HCT116 (cell line): ENCODE data around the gene TNFSF13. TPM values are rescaled to one million over a fixed set of nuclear protein-coding genes. Genes with fewer than 3 reads are reported as not detected.

Experiments
- ATAC-seq: fragments of 200-7000 bp; cut with Tn5 transposase; 2 replicates; pipeline ENCODE4 v1.9.1; 2020; ENCODE audit warnings: mild to moderate bottlenecking, moderate library complexity
- BruUV-seq: library from RNA; stranded (reverse); fragments of 400-500 nt; replicated peaks from 2 replicates; lab custom pipeline; 2021; lab: Mats Ljungman, UMichigan
- CTCF ChIA-PET: fragments of 300-600 bp; sonication (Branson Sonifier 250); formaldehyde crosslinking; loops from one replicate; lab custom pipeline; 2021; ENCODE audit warnings: antibody characterized with exemption; lab: Charles Lee
- POLR2A ChIA-PET: fragments of 300-600, 350-600 bp; sonication (Branson Sonifier 250); formaldehyde crosslinking; loops from one replicate; lab custom pipeline; 2021; ENCODE audit warnings: antibody characterized with exemption; lab: Charles Lee
- RAD21 ChIA-PET, 2 experiments: fragments of 300-600 bp; sonication (Branson Sonifier 250); formaldehyde crosslinking; loops; one replicate each; lab custom pipeline; 2023; ENCODE audit warnings: low total read pairs in 2 of 2; ENCODE audit not compliant: uncharacterized antibody in 2 of 2, unreplicated experiment in 2 of 2, low non-redundant PET in 1 of 2; lab: Charles Lee
- DNase-seq: peaks from one replicate; pipeline ENCODE4 v3.0.0-alpha.2; 2010; ENCODE audit warnings: low read depth, low spot score
- H2AFZ ChIP-seq: fragments of 200-600 bp; shearing (Covaris generic), sonication (generic); 2 replicates; pipeline ENCODE4 v1.6.1; 2017; ENCODE audit warnings: low read depth, mixed run types, mixed read lengths, antibody characterized with exemption, low read length; ENCODE audit not compliant: poor library complexity, severe bottlenecking
- H3K27ac ChIP-seq: 2 replicates; pipeline ENCODE4 v1.5.1; 2012; ENCODE audit warnings: low read depth, low read length
- H3K27me3 ChIP-seq: fragments of 200-600 bp; sonication (generic); 2 replicates; pipeline ENCODE4 v1.6.1; 2016; ENCODE audit warnings: mixed run types, low read length, mixed read lengths; ENCODE audit not compliant: insufficient read depth
- H3K36me3 ChIP-seq, 2 experiments: fragments of 200-500 bp in 1 of 2; fragments of 200-600 bp in 1 of 2; sonication (Bioruptor generic) in 1 of 2; sonication (generic) in 1 of 2; 2 replicates each; pipeline versions ENCODE4 v1.5.1 to v1.6.1; 2014 to 2016; ENCODE audit warnings: low read length in 2 of 2, inconsistent platforms in 1 of 2, mixed read lengths in 1 of 2, mixed run types in 1 of 2; ENCODE audit not compliant: insufficient read depth in 2 of 2, control insufficient read depth in 1 of 2
- H3K4me1 ChIP-seq, 2 experiments: fragments of 200-600 bp in 1 of 2; sonication (generic) in 1 of 2; 2 replicates each; pipeline versions ENCODE4 v1.5.1 to v1.6.1; 2012 to 2017; ENCODE audit warnings: low read length in 2 of 2, inconsistent platforms in 1 of 2, mild to moderate bottlenecking in 1 of 2, mixed read lengths in 1 of 2, mixed run types in 1 of 2, moderate library complexity in 1 of 2; ENCODE audit not compliant: insufficient read depth in 2 of 2, control insufficient read depth in 1 of 2
- H3K4me2 ChIP-seq: fragments of 200-600 bp; sonication (generic); 2 replicates; pipeline ENCODE4 v1.6.1; 2017; ENCODE audit warnings: mixed run types, low read length, mixed read lengths
- H3K4me3 ChIP-seq, 2 experiments: fragments of 200-600 bp in 1 of 2; sonication (generic) in 1 of 2; replicated peaks in 1 of 2; 2 replicates each; pipeline ENCODE4 v1.5.1; 2011 to 2016; ENCODE audit warnings: low read length in 2 of 2, control low read depth in 1 of 2, low read depth in 1 of 2, mild to moderate bottlenecking in 1 of 2, mixed read lengths in 1 of 2, mixed run types in 1 of 2
- H3K79me2 ChIP-seq: fragments of 200-600 bp; sonication (generic); 2 replicates; pipeline ENCODE4 v1.6.1; 2017; ENCODE audit warnings: mild to moderate bottlenecking, mixed run types, low read length, moderate library complexity, mixed read lengths; ENCODE audit not compliant: insufficient read depth
- H3K9ac ChIP-seq: fragments of 200-600 bp; sonication (generic); 2 replicates; pipeline ENCODE4 v1.6.1; 2016; ENCODE audit warnings: low read length, mixed read lengths
- H3K9me2 ChIP-seq: fragments of 200-600 bp; sonication (generic), shearing (Covaris generic); 2 replicates; pipeline ENCODE4 v1.6.1; 2017; ENCODE audit warnings: mixed run types, mild to moderate bottlenecking, moderate library complexity; ENCODE audit not compliant: insufficient read depth
- H3K9me3 ChIP-seq, 2 experiments: fragments of 200-500 bp in 1 of 2; fragments of 200-600 bp in 1 of 2; sonication (Bioruptor generic) in 1 of 2; sonication (generic) in 1 of 2; 2 replicates each; pipeline ENCODE4 v1.6.1; 2014 to 2017; ENCODE audit warnings: low read length in 2 of 2, mixed read lengths in 2 of 2, inconsistent platforms in 1 of 2, low read depth in 1 of 2, mild to moderate bottlenecking in 1 of 2, mixed run types in 1 of 2, moderate library complexity in 1 of 2; ENCODE audit not compliant: control insufficient read depth in 1 of 2, insufficient read depth in 1 of 2
- H4K20me1 ChIP-seq: fragments of 200-600 bp; sonication (generic), shearing (Covaris generic); 2 replicates; pipeline ENCODE4 v1.6.1; 2017; ENCODE audit warnings: mixed run types, mild to moderate bottlenecking, moderate library complexity; ENCODE audit not compliant: insufficient read depth
- CEBPB ChIP-seq: IDR thresholded peaks from 2 replicates; pipeline ENCODE4 v1.6.1; 2012; ENCODE audit warnings: low read depth
- CTCF ChIP-seq, 3 experiments: fragments of 200-600 bp in 1 of 3; sonication (generic) in 1 of 3; IDR thresholded peaks in 2 of 3; conservative IDR thresholded peaks in 1 of 3; 2 replicates each; pipeline ENCODE4 v1.5.1; 2012 to 2017; ENCODE audit warnings: low read depth in 2 of 3, low read length in 2 of 3, antibody characterized with exemption in 1 of 3, borderline replicate concordance in 1 of 3, control low read depth in 1 of 3, mild to moderate bottlenecking in 1 of 3, mixed read lengths in 1 of 3, mixed run types in 1 of 3, moderate library complexity in 1 of 3; ENCODE audit not compliant: insufficient read depth in 1 of 3
- EGR1 ChIP-seq: IDR thresholded peaks from 2 replicates; pipeline ENCODE4 v1.6.1; 2012; ENCODE audit warnings: low read depth
- EZH2phosphoT487 ChIP-seq: fragments of 200-600 bp; IDR thresholded peaks from 2 replicates; pipeline ENCODE4 v1.6.1; 2018; ENCODE audit warnings: antibody characterized with exemption, borderline replicate concordance
- FOSL1 ChIP-seq: IDR thresholded peaks from 2 replicates; pipeline ENCODE4 v1.6.1; 2012; ENCODE audit warnings: low read depth
- JUND ChIP-seq: IDR thresholded peaks from 2 replicates; pipeline ENCODE4 v1.6.1; 2012
- MAX ChIP-seq: IDR thresholded peaks from 2 replicates; pipeline ENCODE4 v1.6.1; 2012
- POLR2A ChIP-seq: IDR thresholded peaks from 2 replicates; pipeline ENCODE4 v1.7.0; 2011; ENCODE audit warnings: borderline replicate concordance; ENCODE audit not compliant: insufficient read depth, insufficient read length; ENCODE audit errors: extremely low read depth
- POLR2AphosphoS5 ChIP-seq: IDR thresholded peaks from 2 replicates; pipeline ENCODE4 v1.6.1; 2011; ENCODE audit warnings: mild to moderate bottlenecking, low read depth, low read length, moderate library complexity
- SIN3A ChIP-seq: IDR thresholded peaks from 2 replicates; pipeline ENCODE4 v1.6.1; 2012; ENCODE audit warnings: low read depth
- TCF7L2 ChIP-seq: IDR thresholded peaks from 2 replicates; pipeline ENCODE4 v1.7.0; 2011; ENCODE audit warnings: borderline replicate concordance, inconsistent platforms; ENCODE audit not compliant: insufficient read depth, insufficient read length; ENCODE audit errors: extremely low read depth
- YY1 ChIP-seq: IDR thresholded peaks from 2 replicates; pipeline ENCODE4 v1.6.1; 2011; ENCODE audit warnings: low read length, low read depth, moderate library complexity, mild to moderate bottlenecking; ENCODE audit not compliant: insufficient replicate concordance; ENCODE audit errors: extremely low read depth
- ZFX ChIP-seq: fragments of 450-650 bp; IDR thresholded peaks from 2 replicates; pipeline ENCODE4 v1.6.1; 2017
- ZNF274 ChIP-seq: fragments of 200-500 bp; sonication (Bioruptor generic); IDR thresholded peaks from 2 replicates; pipeline ENCODE4 v1.6.1; 2014; ENCODE audit warnings: mild to moderate bottlenecking, low read depth, low read length, inconsistent platforms
- intact Hi-C: fragments of 100-400 bp; cut with micrococcal nuclease; formaldehyde crosslinking; loops from 2 replicates; pipeline ENCODE4 v1.10.0; 2022
- total RNA-seq: library from RNA; stranded (reverse); gene quantifications from one replicate; pipeline ENCODE4 v1.2.1, GENCODE V29; 2021; ENCODE audit not compliant: unreplicated experiment

TNFSF13 gene
- total RNA-seq, 1 experiment from 2014 or later, result 0.71 TPM

- Histone ChIP-seq H3K9me2 (no peaks in the 10 kb centered on the region), H3K9me3 (peaks cover 0 to under 1% of the 10 kb centered on the region in 2 experiments; a peak in 1 of 4 replicates), H3K9ac (no peak overlapping the region), H3K4me1 (no peaks in the 10 kb centered on the region), H3K4me2 (no peak overlapping the region), H2AFZ (no peak overlapping the region), H3K27me3 (no peaks in the 10 kb centered on the region), H3K36me3 (no peaks in the 10 kb centered on the region), H3K4me3 (no peak overlapping the region), H4K20me1 (no peaks in the 10 kb centered on the region), H3K27ac (no peak overlapping the region), H3K79me2 (no peaks in the 10 kb centered on the region)
- ChIA-PET RAD21 (interaction anchor here in 1 of 2 experiments (0.6 kb wide), 1 partner anchor 17 kb away, joined by 3 read pairs; no protein-coding TSS in a partner anchor), POLR2A (no interaction called here), CTCF (interaction anchor here (0.9 to 2.2 kb wide), 4 partner anchors 9 to 88 kb away, joined by 3 to 16 read pairs (median 6); partner anchors contain the start of gene TMEM102)
- ATAC-seq (peak; percentile 85), DNase-seq (peak; percentile 8)
- intact Hi-C loops, result no loop called here
- TF ChIP-seq CTCF (IDR thresholded peaks at IDR 0.05 in 2 of 3, conservative IDR thresholded peaks at IDR 0.05 in 1 of 3; ENCODE audit: borderline replicate concordance in 1 of 3, insufficient read depth in 1 of 3, low read depth in 2 of 3, low read length in 2 of 3) (peak; percentile 22 to 72 (median 52); a peak in 5 of 6 replicates), SIN3A (no peak)
- no TSS peak for BruUV-seq
Measured at GRCh38 chr17:7523033-7523432, 35.5 kb upstream of the TNFSF13 start.

GRCh38 chr17:7528842-7529241 lies 29.7 kb upstream of the TNFSF13 start:
- no peaks in the 10 kb centered on the region for H3K36me3 ChIP-seq
- intact Hi-C loops, result no loop called here
- DNase-seq, result no peak
- no peaks in the 10 kb centered on the region for H3K4me1 ChIP-seq
- no peaks in the 10 kb centered on the region for H4K20me1 ChIP-seq
- H3K9me3 ChIP-seq, result peaks cover 0 to 4% of the 10 kb centered on the region in 2 experiments; a peak in 1 of 4 replicates
- POLR2A ChIA-PET, result no interaction called here
- no peaks in the 10 kb centered on the region for H3K9me2 ChIP-seq
- H3K27me3 ChIP-seq, result no peaks in the 10 kb centered on the region
- no peak overlapping the region for H3K9ac ChIP-seq
- H3K27ac ChIP-seq, result no peak overlapping the region
- no TSS peak for BruUV-seq
- RAD21 ChIA-PET, result no interaction called here
- no peak for ATAC-seq
- no peak overlapping the region for H3K4me3 ChIP-seq
- CTCF ChIA-PET, result no interaction called here
- no peaks in the 10 kb centered on the region for H3K79me2 ChIP-seq
- no peak overlapping the region for H2AFZ ChIP-seq
- H3K4me2 ChIP-seq, result no peak overlapping the region
- no peak for TF ChIP-seq EZH2phosphoT487
- TF ChIP-seq SIN3A, result no peak
- no peak for TF ChIP-seq ZFX
- no peak for TF ChIP-seq FOSL1
- TF ChIP-seq TCF7L2, result no peak
- no peak for TF ChIP-seq POLR2AphosphoS5
- no peak for TF ChIP-seq ZNF274
- TF ChIP-seq CTCF (IDR thresholded peaks at IDR 0.05 in 2 of 3, conservative IDR thresholded peaks at IDR 0.05 in 1 of 3; ENCODE audit: borderline replicate concordance in 1 of 3, insufficient read depth in 1 of 3, low read depth in 2 of 3, low read length in 2 of 3), result no peak
- no peak for TF ChIP-seq YY1
- no peak for TF ChIP-seq EGR1
- no peak for TF ChIP-seq POLR2A
- TF ChIP-seq JUND, result no peak
- TF ChIP-seq MAX, result no peak
- no peak for TF ChIP-seq CEBPB
